Measurements from ENCODE around the gene PROK1. TPM values are rescaled to one million over a fixed set of nuclear protein-coding genes. Genes with fewer than 3 reads are reported as not detected.

PROK1 gene
- total and polyA plus RNA-seq, 10 of the 15 experiments (the other 5 are each of a cell fraction or from before 2014, with no cell fraction given): not detected

DNA sequence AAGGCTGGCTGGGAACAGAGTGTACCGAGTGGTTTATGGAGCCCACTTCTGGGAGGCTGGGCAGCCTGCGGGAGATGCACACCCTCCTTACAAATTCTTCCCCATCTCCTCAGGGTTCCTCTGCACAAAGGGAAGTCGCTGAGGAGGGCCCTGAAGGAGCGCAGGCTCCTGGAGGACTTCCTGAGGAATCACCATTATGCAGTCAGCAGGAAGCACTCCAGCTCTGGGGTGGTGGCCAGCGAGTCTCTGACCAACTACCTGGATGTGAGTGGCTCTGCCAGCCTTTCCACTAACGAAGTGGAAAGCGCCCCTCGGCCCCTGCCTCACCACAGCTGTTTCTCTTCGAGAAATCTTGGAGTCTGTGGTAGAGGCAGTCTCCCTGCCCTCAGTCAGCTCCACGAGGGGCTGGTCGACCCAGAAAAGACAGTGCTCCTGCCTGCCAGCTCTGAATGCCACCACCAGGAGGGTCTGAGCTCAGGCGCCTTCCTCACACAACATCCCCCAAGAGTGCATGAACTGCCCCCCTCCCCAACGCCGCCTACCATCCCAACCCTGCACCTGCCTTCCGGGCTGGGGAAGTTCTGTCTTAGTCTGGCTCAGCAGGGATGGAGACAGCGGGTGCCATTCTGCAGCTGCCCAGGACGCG lies 31.8 kb downstream of the PROK1 start:
- WGBS (ENCODE audit: insufficient coverage, insufficient replicate concordance, low lambda C conversion rate, missing lambda C conversion rate): 16% methylated on average over 17 of the region's 18 CpGs
- ChIA-PET CTCF (interaction anchor here (0.6 to 3.0 kb wide), 3 partner anchors 13 to 22 kb away, joined by 3 to 15 read pairs (median 8); no protein-coding TSS in a partner anchor), POLR2A (no interaction called here), RAD21 (ENCODE audit: unreplicated experiment) (interaction anchor here (0.7 to 0.8 kb wide), 2 partner anchors 14 to 280 kb away, joined by 3 read pairs; no protein-coding TSS in a partner anchor), SMC1A (ENCODE audit: uncharacterized antibody, unreplicated experiment) (interaction anchor here (0.7 kb wide), 1 partner anchor 319 kb away, joined by 3 read pairs; no protein-coding TSS in a partner anchor)
- no TSS peak for BruUV-seq (replicated peaks)
- no peak for TF ChIP-seq NFXL1 (IDR thresholded peaks at IDR 0.05; ENCODE audit: borderline replicate concordance)
- TF ChIP-seq, protein P1, sequence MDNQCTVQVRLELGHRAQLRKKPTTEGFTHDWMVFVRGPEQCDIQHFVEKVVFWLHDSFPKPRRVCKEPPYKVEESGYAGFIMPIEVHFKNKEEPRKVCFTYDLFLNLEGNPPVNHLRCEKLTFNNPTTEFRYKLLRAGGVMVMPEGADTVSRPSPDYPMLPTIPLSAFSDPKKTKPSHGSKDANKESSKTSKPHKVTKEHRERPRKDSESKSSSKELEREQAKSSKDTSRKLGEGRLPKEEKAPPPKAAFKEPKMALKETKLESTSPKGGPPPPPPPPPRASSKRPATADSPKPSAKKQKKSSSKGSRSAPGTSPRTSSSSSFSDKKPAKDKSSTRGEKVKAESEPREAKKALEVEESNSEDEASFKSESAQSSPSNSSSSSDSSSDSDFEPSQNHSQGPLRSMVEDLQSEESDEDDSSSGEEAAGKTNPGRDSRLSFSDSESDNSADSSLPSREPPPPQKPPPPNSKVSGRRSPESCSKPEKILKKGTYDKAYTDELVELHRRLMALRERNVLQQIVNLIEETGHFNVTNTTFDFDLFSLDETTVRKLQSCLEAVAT (IDR thresholded peaks at IDR 0.05): no peak
- no peak for TF ChIP-seq PKNOX1 (IDR thresholded peaks at IDR 0.05)
- no peak for TF ChIP-seq IKZF2 (IDR thresholded peaks at IDR 0.05)
- TF ChIP-seq, protein P2, sequence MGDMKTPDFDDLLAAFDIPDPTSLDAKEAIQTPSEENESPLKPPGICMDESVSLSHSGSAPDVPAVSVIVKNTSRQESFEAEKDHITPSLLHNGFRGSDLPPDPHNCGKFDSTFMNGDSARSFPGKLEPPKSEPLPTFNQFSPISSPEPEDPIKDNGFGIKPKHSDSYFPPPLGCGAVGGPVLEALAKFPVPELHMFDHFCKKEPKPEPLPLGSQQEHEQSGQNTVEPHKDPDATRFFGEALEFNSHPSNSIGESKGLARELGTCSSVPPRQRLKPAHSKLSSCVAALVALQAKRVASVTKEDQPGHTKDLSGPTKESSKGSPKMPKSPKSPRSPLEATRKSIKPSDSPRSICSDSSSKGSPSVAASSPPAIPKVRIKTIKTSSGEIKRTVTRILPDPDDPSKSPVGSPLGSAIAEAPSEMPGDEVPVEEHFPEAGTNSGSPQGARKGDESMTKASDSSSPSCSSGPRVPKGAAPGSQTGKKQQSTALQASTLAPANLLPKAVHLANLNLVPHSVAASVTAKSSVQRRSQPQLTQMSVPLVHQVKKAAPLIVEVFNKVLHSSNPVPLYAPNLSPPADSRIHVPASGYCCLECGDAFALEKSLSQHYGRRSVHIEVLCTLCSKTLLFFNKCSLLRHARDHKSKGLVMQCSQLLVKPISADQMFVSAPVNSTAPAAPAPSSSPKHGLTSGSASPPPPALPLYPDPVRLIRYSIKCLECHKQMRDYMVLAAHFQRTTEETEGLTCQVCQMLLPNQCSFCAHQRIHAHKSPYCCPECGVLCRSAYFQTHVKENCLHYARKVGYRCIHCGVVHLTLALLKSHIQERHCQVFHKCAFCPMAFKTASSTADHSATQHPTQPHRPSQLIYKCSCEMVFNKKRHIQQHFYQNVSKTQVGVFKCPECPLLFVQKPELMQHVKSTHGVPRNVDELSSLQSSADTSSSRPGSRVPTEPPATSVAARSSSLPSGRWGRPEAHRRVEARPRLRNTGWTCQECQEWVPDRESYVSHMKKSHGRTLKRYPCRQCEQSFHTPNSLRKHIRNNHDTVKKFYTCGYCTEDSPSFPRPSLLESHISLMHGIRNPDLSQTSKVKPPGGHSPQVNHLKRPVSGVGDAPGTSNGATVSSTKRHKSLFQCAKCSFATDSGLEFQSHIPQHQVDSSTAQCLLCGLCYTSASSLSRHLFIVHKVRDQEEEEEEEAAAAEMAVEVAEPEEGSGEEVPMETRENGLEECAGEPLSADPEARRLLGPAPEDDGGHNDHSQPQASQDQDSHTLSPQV (IDR thresholded peaks at IDR 0.05): no peak
- in situ Hi-C loops (cut with MboI): no loop called here
- no peaks in the 10 kb centered on the region for H3K36me3 ChIP-seq (ENCODE audit: control insufficient read depth in 2 of 2, insufficient read depth in 2 of 2, low read length in 1 of 2)
- peaks cover 3 to 6% of the 10 kb centered on the region in 2 experiments; a peak in 3 of 4 replicates for H3K27me3 ChIP-seq (replicated peaks in 1 of 2; ENCODE audit: control insufficient read depth in 2 of 2, insufficient read depth in 2 of 2, low read length in 1 of 2)
- no peaks in the 10 kb centered on the region for H3K79me2 ChIP-seq (ENCODE audit: control insufficient read depth, insufficient read depth, low read length)
- H3K9me3 ChIP-seq (replicated peaks; ENCODE audit: control insufficient read depth, insufficient read depth, low read length): no peaks in the 10 kb centered on the region
- intact Hi-C loops (cut with micrococcal nuclease; ENCODE audit: unreplicated experiment): no loop called here
- no peaks in the 10 kb centered on the region for H4K20me1 ChIP-seq (ENCODE audit: control insufficient read depth, insufficient read depth)
- H3K4me3 ChIP-seq: no peak overlapping the region
- H3K9ac ChIP-seq (ENCODE audit: control insufficient read depth, insufficient read depth, low read length): no peak overlapping the region
- no peak for DNase-seq (ENCODE audit: low read depth, low spot score)
- no peak overlapping the region for H2AFZ ChIP-seq (ENCODE audit: control insufficient read depth, low read depth, low read length)
- no peak overlapping the region for H3K27ac ChIP-seq (ENCODE audit: control insufficient read depth, insufficient read depth)
- H3K4me2 ChIP-seq (ENCODE audit: control insufficient read depth, insufficient read depth): no peak overlapping the region
- ATAC-seq: no peak
- no peak for FAIRE-seq
- no peaks in the 10 kb centered on the region for H3K4me1 ChIP-seq (ENCODE audit: control insufficient read depth, insufficient read depth, low read length)
